ENCODE measurements around the gene POLN.

The POLN gene

GRCh38 chr4:2079926-2080325 is 162.0 kb downstream of the POLN start:
- FAIRE-seq, result no peak

- FAIRE-seq, result no peak
These were observed 162.9 kb downstream of the POLN start for GRCh38 chr4:2079006-2079405.

GRCh38 chr4:2078584-2078983 is 163.3 kb downstream of the POLN start:
- no peak for FAIRE-seq

GRCh38 chr4:2077537-2078460 is 164.1 kb downstream of the POLN start:
- no peak for FAIRE-seq

- FAIRE-seq, result no peak
These were observed 164.9 kb downstream of the POLN start for GRCh38 chr4:2076908-2077536.

GRCh38 chr4:2075987-2076907 is 165.7 kb downstream of the POLN start:
- no peak for FAIRE-seq

GRCh38 chr4:2075171-2075986 is 166.5 kb downstream of the POLN start:
- FAIRE-seq, result no peak

GRCh38 chr4:2074588-2074987 is 167.3 kb downstream of the POLN start:
- FAIRE-seq, result no peak

- no peak for FAIRE-seq
These were observed 168.0 kb downstream of the POLN start for GRCh38 chr4:2073808-2074481.

- no peak for FAIRE-seq
These were observed 168.7 kb downstream of the POLN start for GRCh38 chr4:2072971-2073807.

GRCh38 chr4:2071912-2072867 is 169.7 kb downstream of the POLN start:
- FAIRE-seq, result no peak

- FAIRE-seq, result no peak
These were observed 170.5 kb downstream of the POLN start for GRCh38 chr4:2071252-2071911.

GRCh38 chr4:2070421-2071251 is 171.3 kb downstream of the POLN start:
- no peak for FAIRE-seq

- FAIRE-seq, result no peak
These were observed 171.9 kb downstream of the POLN start for GRCh38 chr4:2069986-2070385.

GRCh38 chr4:2069161-2069971 is 172.6 kb downstream of the POLN start:
- no peak for FAIRE-seq

- no peak for FAIRE-seq
These were observed 173.4 kb downstream of the POLN start for GRCh38 chr4:2068566-2068965.

- FAIRE-seq, result no peak
These were observed 173.8 kb downstream of the POLN start for GRCh38 chr4:2068198-2068470.

Data from G401.6 (cell line).